Measurements from ENCODE around the gene LCN6. TPM values are rescaled to one million over a fixed set of nuclear protein-coding genes. Genes with fewer than 3 reads are reported as not detected.

Gene LCN6
- polyA plus RNA-seq, 3 donors = not detected

- Histone ChIP-seq H4K20me1 (ENCODE audit: insufficient read depth, low read length) (no peaks in the 10 kb centered on the region), H3K4me2 (replicated peaks; ENCODE audit: extremely low read depth, low read length, poor library complexity, severe bottlenecking) (no peak overlapping the region), H3K9me3 (replicated peaks in 1 of 2; ENCODE audit: control insufficient read depth in 1 of 2, insufficient read depth in 1 of 2, low read length in 2 of 2) (no peaks in the 10 kb centered on the region), H3K4me3 (replicated peaks in 1 of 3; ENCODE audit: low read depth in 2 of 3, low read length in 3 of 3) (no peak overlapping the region), H3K36me3 (replicated peaks in 1 of 2; ENCODE audit: control insufficient read depth in 1 of 2, insufficient read depth in 2 of 2, low read length in 2 of 2) (no peaks in the 10 kb centered on the region), H3K27ac (ENCODE audit: low read depth in 1 of 2, low read length in 2 of 2) (no peak overlapping the region), H3K4me1 (ENCODE audit: control insufficient read depth in 1 of 2, insufficient read depth in 2 of 2, low read length in 2 of 2) (no peaks in the 10 kb centered on the region), H3K79me2 (ENCODE audit: insufficient read depth, low read length) (no peaks in the 10 kb centered on the region), H3K9ac (ENCODE audit: insufficient read depth, low read length, poor library complexity, severe bottlenecking) (no peak overlapping the region), H2AFZ (ENCODE audit: insufficient read depth, low read depth, low read length, poor library complexity, severe bottlenecking) (no peak overlapping the region), H3K27me3 (ENCODE audit: control insufficient read depth in 2 of 2, insufficient read depth in 2 of 2, low read length in 2 of 2) (peaks cover 5 to 24% of the 10 kb centered on the region in 2 donors)
- no peak for DNase-seq
- Mint-ChIP-seq H3K27me3 (ENCODE audit: low read depth in 3 of 3) (peaks cover 19 to 54% (median 28%) of the 10 kb centered on the region in 3 donors), H3K36me3 (no peaks in the 10 kb centered on the region), H3K4me1 (peaks cover 10% of the 10 kb centered on the region), H3K27ac (no peak overlapping the region), H3K4me3 (no peak overlapping the region), H3K9me3 (no peaks in the 10 kb centered on the region)
- intact Hi-C loops (cut with micrococcal nuclease) = no loop called here
- 92% methylated on average over 15 of the region's 23 CpGs for WGBS (ENCODE audit: insufficient coverage)
- TF ChIP-seq CTCF (IDR thresholded peaks at IDR 0.05) = no peak
Measured at GRCh38 chr9:136745389-136746154, 2.8 kb downstream of the LCN6 start.

DNA sequence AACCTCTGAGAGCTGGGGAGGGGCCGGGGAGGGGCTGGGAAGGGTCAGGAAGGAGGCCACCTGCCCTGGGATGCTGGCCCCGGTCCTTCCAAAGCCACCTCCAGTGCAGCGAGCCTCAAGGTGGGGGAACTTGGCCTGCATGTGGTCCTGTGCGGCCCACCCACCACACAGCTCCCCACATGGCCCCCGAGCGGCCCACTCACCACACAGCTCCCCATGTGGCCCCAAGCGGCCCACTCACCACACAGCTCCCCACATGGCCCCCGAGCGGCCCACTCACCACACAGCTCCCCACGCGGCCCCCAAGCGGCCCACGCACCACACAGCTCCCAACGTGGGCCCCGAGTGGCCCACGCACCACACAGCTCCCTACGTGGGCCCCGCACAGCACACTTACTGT is 3.6 kb downstream of the LCN6 start:
- Histone ChIP-seq H3K27ac (ENCODE audit: low read depth in 1 of 2, low read length in 2 of 2) (no peak overlapping the region), H3K9ac (ENCODE audit: insufficient read depth, low read length, poor library complexity, severe bottlenecking) (no peak overlapping the region), H3K4me1 (ENCODE audit: control insufficient read depth in 1 of 2, insufficient read depth in 2 of 2, low read length in 2 of 2) (no peaks in the 10 kb centered on the region), H3K4me3 (replicated peaks in 1 of 3; ENCODE audit: low read depth in 2 of 3, low read length in 3 of 3) (no peak overlapping the region), H3K36me3 (replicated peaks in 1 of 2; ENCODE audit: control insufficient read depth in 1 of 2, insufficient read depth in 2 of 2, low read length in 2 of 2) (no peaks in the 10 kb centered on the region), H3K9me3 (replicated peaks in 1 of 2; ENCODE audit: control insufficient read depth in 1 of 2, insufficient read depth in 1 of 2, low read length in 2 of 2) (no peaks in the 10 kb centered on the region), H2AFZ (ENCODE audit: insufficient read depth, low read depth, low read length, poor library complexity, severe bottlenecking) (no peak overlapping the region), H4K20me1 (ENCODE audit: insufficient read depth, low read length) (no peaks in the 10 kb centered on the region), H3K79me2 (ENCODE audit: insufficient read depth, low read length) (no peaks in the 10 kb centered on the region), H3K4me2 (replicated peaks; ENCODE audit: extremely low read depth, low read length, poor library complexity, severe bottlenecking) (no peak overlapping the region), H3K27me3 (ENCODE audit: control insufficient read depth in 2 of 2, insufficient read depth in 2 of 2, low read length in 2 of 2) (peaks cover 5 to 24% of the 10 kb centered on the region in 2 donors)
- no peaks in the 10 kb centered on the region for H3K9me3 Mint-ChIP-seq
- H3K27ac Mint-ChIP-seq = no peak overlapping the region
- no peak overlapping the region for H3K4me3 Mint-ChIP-seq
- TF ChIP-seq CTCF (IDR thresholded peaks at IDR 0.05) = no peak
- 90% methylated on average over 7 of the region's 18 CpGs for WGBS (ENCODE audit: insufficient coverage)
- peaks cover 18 to 55% (median 33%) of the 10 kb centered on the region in 3 donors for H3K27me3 Mint-ChIP-seq (ENCODE audit: low read depth in 3 of 3)
- peaks cover 5% of the 10 kb centered on the region for H3K4me1 Mint-ChIP-seq
- DNase-seq = no peak
- intact Hi-C loops (cut with micrococcal nuclease) = no loop called here
- no peaks in the 10 kb centered on the region for H3K36me3 Mint-ChIP-seq

All from CD14-positive monocyte (primary cell).